ENCODE measurements around the gene FXYD2. TPM values are rescaled to one million over a fixed set of nuclear protein-coding genes. Genes with fewer than 3 reads are reported as not detected.

FXYD2 gene
- total RNA-seq, 1 experiment from 2014 or later = 9.0 TPM

DNA sequence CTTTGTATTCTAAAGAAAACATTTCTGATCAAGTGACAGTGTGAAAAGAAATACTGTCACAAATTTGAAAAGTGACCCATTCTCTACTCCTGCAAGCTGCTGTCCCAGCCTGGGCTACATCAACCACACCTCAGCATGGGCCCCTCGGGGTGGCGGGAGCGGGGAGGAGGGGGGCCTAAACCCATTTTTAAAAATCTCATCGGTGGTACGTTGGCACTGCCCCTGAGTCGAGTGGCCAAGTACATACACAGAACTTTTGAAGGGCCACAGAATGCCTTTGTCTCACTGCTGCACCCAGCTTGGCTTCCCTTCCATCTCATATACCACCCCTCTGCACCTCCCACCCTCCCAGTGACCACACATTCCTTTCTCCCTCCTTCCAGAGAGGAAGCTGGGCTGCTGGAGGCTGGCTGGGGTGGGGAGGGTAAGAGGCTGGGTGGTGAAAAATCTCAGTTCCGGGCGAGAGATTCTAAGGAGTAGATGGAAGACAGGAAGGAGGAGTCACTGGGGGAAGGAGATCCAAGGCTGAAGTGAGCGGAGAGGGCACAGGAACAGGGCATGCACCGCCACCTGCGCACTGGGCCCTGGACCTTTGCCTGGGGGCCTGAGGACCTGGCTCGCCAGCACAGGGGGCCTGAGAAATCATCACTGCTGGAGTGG is 30.8 kb upstream of the FXYD2 start:
- intact Hi-C loops (cut with micrococcal nuclease; ENCODE audit: unreplicated experiment) = no loop called here
- H3K4me1 Mint-ChIP-seq (ENCODE audit: low read depth, unreplicated experiment) = no peaks in the 10 kb centered on the region
- H3K27me3 Mint-ChIP-seq (ENCODE audit: unreplicated experiment) = peaks cover 84% of the 10 kb centered on the region
- peaks cover 7% of the 10 kb centered on the region for H3K9me3 Mint-ChIP-seq (ENCODE audit: low read depth, unreplicated experiment)
- no peaks in the 10 kb centered on the region for H3K36me3 Mint-ChIP-seq (ENCODE audit: insufficient read depth, unreplicated experiment)
- TF ChIP-seq, protein P1, sequence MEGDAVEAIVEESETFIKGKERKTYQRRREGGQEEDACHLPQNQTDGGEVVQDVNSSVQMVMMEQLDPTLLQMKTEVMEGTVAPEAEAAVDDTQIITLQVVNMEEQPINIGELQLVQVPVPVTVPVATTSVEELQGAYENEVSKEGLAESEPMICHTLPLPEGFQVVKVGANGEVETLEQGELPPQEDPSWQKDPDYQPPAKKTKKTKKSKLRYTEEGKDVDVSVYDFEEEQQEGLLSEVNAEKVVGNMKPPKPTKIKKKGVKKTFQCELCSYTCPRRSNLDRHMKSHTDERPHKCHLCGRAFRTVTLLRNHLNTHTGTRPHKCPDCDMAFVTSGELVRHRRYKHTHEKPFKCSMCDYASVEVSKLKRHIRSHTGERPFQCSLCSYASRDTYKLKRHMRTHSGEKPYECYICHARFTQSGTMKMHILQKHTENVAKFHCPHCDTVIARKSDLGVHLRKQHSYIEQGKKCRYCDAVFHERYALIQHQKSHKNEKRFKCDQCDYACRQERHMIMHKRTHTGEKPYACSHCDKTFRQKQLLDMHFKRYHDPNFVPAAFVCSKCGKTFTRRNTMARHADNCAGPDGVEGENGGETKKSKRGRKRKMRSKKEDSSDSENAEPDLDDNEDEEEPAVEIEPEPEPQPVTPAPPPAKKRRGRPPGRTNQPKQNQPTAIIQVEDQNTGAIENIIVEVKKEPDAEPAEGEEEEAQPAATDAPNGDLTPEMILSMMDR (IDR thresholded peaks at IDR 0.05; ENCODE audit: unreplicated experiment) = no peak
- CTCF ChIA-PET = interaction anchor here (0.6 kb wide), 1 partner anchor 52 kb away, joined by 4 read pairs; no protein-coding TSS in a partner anchor
- no TSS peak for BruUV-seq (replicated peaks)
- no peak overlapping the region for H3K4me3 Mint-ChIP-seq (ENCODE audit: low read depth, unreplicated experiment)
- no peak overlapping the region for H3K27ac Mint-ChIP-seq (ENCODE audit: unreplicated experiment)
- no peak for DNase-seq

DNA sequence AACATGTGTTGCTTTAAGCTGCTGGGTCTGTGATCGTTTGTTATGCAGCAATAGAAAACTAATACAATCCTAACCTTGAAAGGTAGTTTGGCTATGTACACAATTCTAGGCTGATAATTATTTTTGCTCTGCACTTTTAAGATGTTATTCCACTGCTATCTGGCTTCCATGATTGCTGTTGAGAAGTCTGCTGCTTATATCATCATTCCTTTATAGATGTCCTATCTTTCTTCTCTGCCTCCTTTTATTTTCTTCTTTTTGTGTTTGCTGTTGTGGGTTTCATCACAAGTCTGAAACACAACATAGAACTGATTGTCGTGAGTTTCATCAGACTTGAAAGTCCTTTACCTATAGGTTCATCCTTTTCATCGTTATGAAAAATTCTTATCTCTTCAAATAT is 27.8 kb upstream of the FXYD2 start:
- H3K4me3 Mint-ChIP-seq (ENCODE audit: low read depth, unreplicated experiment) = no peak overlapping the region
- intact Hi-C loops (cut with micrococcal nuclease; ENCODE audit: unreplicated experiment) = no loop called here
- no peak for DNase-seq
- no peaks in the 10 kb centered on the region for H3K4me1 Mint-ChIP-seq (ENCODE audit: low read depth, unreplicated experiment)
- H3K36me3 Mint-ChIP-seq (ENCODE audit: insufficient read depth, unreplicated experiment) = no peaks in the 10 kb centered on the region
- BruUV-seq (replicated peaks) = no TSS peak
- CTCF ChIA-PET = no interaction called here
- H3K27me3 Mint-ChIP-seq (ENCODE audit: unreplicated experiment) = peaks cover 54% of the 10 kb centered on the region
- TF ChIP-seq, protein P1 (IDR thresholded peaks at IDR 0.05; ENCODE audit: unreplicated experiment) = no peak
- H3K27ac Mint-ChIP-seq (ENCODE audit: unreplicated experiment) = no peak overlapping the region
- peaks cover 7% of the 10 kb centered on the region for H3K9me3 Mint-ChIP-seq (ENCODE audit: low read depth, unreplicated experiment)

DNA sequence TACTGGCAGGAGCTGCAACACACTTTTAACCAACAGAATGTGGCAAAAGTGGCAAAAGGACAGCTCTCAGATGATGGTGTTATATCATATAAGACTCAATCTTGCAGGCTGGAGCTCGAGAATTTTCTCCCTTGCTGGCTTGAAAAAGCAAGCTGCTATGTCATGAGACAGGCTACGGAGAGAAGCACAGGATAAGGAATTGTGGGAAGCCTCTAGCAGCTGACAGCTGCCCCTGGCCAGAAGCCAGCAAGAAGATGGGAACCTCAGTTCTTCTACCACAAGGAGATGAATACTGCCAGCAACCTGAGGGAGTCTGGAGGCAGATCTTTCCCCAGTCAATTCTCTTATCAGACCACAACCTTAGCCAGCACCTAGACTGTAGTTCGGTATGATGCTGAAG is 27.3 kb upstream of the FXYD2 start:
- Mint-ChIP-seq H3K27me3 (ENCODE audit: unreplicated experiment) (peaks cover 53% of the 10 kb centered on the region), H3K4me3 (ENCODE audit: low read depth, unreplicated experiment) (no peak overlapping the region), H3K27ac (ENCODE audit: unreplicated experiment) (no peak overlapping the region), H3K36me3 (ENCODE audit: insufficient read depth, unreplicated experiment) (no peaks in the 10 kb centered on the region), H3K9me3 (ENCODE audit: low read depth, unreplicated experiment) (peaks cover 7% of the 10 kb centered on the region), H3K4me1 (ENCODE audit: low read depth, unreplicated experiment) (no peaks in the 10 kb centered on the region)
- no TSS peak for BruUV-seq (replicated peaks)
- TF ChIP-seq, protein P1 (IDR thresholded peaks at IDR 0.05; ENCODE audit: unreplicated experiment) = no peak
- DNase-seq = no peak
- CTCF ChIA-PET = no interaction called here
- intact Hi-C loops (cut with micrococcal nuclease; ENCODE audit: unreplicated experiment) = no loop called here

DNA sequence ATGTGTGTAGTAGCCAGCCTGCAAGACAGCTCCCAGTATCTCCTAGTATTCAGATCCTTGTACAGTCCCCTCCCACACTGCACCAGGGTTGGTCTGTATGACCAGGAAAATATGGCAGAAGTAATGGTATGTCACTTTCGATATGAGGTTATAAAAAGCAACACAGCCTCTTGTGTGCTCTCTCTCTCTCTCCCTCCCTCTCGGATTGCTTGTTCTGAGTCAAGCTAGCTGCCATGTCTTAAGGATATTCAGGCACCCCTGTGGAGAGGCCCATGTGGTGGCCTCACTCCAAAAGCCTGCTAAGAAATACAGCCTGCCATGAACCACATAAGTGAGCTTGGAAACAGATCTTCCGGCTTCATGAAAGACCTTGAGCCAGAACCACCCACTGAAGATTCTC is 26.6 kb upstream of the FXYD2 start:
- CTCF ChIA-PET = no interaction called here
- TF ChIP-seq, protein P1 (IDR thresholded peaks at IDR 0.05; ENCODE audit: unreplicated experiment) = no peak
- H3K27ac Mint-ChIP-seq (ENCODE audit: unreplicated experiment) = no peak overlapping the region
- no TSS peak for BruUV-seq (replicated peaks)
- intact Hi-C loops (cut with micrococcal nuclease; ENCODE audit: unreplicated experiment) = no loop called here
- H3K4me1 Mint-ChIP-seq (ENCODE audit: low read depth, unreplicated experiment) = no peaks in the 10 kb centered on the region
- no peaks in the 10 kb centered on the region for H3K36me3 Mint-ChIP-seq (ENCODE audit: insufficient read depth, unreplicated experiment)
- H3K27me3 Mint-ChIP-seq (ENCODE audit: unreplicated experiment) = peaks cover 53% of the 10 kb centered on the region
- DNase-seq = no peak
- peaks cover 7% of the 10 kb centered on the region for H3K9me3 Mint-ChIP-seq (ENCODE audit: low read depth, unreplicated experiment)
- no peak overlapping the region for H3K4me3 Mint-ChIP-seq (ENCODE audit: low read depth, unreplicated experiment)

Data from Calu3 (cell line).